Fibroblast of skin of back (primary cell): Measurements from ENCODE around the gene SLC4A1.

Experiments used
- DNase-seq: peaks from one replicate; pipeline ENCODE4 v3.0.0-alpha.2; 2013

Gene SLC4A1

DNA sequence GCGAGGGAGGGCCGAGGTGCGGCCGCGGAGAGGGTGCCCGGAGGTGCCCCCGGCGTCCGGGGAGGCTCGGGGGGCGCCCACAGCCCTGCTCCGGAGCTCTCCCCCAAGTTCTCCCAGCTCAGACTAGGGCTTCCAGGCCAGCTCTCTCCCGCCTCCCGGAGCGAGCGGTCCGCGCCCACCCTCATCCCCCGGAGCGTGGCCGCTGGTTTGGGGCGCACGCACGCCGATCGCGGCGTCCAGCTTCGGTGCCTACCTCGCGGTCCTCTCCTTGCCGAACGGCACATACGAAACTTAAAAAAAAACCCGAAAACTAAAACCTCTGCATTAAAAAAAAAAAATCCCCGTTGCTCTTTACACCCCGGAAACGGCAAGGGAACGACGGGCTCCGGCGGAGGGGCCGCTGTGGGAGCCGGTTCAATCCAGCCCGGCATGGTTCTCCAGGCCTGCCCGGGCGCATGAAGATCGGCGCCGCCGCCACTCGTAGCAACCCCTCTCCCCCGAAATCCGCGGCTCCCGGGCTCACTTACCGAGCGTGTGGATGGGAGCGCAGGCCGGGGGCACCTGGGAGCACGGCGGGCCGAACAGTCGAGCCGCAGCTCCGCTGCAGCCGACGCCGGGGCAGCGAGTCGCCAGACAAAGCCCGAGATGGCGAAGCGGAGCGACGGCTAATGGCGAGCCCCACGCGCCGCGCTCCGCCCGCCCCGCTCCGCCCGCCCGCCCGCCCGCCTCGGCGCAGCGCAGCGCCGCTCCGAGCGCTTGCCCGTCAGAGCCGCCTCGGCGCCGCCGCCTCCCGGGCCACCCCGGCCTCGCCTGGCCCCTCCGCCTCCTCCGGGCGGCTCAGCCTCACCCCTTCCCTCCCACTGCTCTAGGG is 47.5 kb downstream of the SLC4A1 start:
- DNase-seq, result peak; percentile 40

DNA sequence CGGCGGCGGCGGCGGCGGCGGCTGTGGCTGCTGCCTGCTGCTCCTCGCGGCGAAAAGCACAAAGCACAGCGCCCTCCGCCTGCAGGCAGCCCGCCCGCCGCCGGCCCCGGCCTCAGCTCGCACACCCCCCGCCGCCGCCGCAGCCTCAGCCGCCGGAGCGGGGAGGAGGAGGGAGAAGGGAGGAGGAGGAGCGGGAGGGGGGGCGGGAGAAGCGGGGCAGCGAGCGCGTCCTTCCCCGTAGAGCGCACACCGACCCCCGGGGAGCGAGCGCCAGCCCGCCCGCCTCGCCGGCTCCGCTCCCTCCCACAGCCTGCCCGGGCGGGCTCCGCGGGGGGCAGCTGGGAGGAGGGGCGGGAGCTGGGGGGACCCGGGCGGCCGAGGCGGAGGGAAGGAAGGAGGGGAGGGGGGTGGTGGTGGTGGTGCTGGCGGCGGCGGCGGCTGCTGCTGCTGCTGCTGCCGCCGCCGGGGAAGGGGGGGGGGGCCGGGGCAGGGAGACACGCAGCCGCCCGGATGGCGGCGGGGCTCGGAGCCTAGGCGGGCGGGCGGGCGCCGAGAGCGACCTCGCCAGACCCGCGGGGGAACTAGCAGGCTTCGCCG is 48.2 kb downstream of the SLC4A1 start, which contains the start of gene UBTF:
Gene UBTF, minus strand, starts transcription at position 60 of the 597 bp plus-strand sequence. CDS start 1,446 bp downstream, outside the sequence.
- peak; percentile 82 for DNase-seq

DNA sequence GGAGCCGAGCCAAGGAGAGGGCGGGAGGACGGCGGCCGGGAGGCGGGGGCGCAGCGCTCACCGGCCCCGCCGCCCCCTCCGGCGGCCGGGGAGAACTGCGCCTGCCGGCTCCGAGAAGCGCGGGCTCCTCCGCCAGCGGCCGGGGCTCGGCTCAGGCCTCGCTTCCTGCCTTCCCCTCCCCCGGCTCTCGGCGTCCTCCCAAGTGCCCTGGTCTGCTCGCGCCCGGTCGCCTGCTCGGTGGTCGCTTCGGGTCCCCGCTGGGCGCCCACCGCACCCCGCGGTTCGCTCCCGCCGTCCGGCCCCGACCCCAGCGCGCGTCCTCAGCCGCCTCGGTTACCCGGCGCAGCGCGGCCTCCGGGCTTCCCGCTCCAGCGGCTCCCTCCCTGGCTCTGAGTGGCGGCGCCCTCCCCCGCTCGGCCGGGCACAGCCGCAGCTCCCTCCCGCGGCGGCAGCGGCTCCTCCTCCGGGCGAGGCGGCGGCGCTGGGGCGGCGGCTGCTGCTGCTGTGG is 48.8 kb downstream of the SLC4A1 start:
- DNase-seq, result peak; percentile 73

DNA sequence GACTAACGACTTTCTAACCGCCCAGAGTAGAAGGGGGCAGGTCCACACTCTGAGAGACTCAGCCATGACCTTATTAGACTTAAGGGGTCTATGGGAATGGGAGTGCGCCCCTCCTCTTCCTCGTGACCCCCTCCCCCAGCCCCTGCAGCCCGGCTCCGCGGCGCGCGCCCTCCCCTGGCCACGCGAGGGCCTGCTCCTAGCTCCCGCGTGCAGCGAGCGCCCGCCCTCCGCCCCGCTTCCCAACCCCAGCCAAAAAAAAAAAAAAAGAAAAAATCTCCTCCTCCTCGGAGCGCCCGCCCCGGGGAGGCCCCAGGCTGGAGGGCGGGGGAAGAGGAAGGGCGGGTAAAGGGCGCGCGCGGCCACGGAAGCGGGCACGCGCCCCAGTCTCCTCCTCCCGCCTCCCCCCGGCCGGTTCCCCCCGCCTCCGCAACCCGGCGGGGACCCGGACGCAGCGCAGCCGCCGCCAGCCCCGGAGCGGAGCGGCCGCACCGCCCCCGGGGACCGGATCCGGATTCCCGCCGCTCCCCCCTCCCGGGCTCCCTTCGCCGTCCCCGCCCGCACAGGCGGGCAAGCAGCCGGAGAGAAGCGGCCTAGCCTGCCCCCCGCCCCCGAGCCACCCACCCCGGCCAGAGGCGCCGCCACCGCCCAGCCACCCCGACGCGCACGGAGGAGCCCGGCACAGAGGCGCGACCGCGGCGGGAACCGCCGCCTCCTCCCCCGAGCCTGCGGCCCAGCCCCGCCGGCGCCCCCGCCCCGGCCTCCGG is 49.4 kb downstream of the SLC4A1 start:
- DNase-seq, result peak; percentile 94

DNA sequence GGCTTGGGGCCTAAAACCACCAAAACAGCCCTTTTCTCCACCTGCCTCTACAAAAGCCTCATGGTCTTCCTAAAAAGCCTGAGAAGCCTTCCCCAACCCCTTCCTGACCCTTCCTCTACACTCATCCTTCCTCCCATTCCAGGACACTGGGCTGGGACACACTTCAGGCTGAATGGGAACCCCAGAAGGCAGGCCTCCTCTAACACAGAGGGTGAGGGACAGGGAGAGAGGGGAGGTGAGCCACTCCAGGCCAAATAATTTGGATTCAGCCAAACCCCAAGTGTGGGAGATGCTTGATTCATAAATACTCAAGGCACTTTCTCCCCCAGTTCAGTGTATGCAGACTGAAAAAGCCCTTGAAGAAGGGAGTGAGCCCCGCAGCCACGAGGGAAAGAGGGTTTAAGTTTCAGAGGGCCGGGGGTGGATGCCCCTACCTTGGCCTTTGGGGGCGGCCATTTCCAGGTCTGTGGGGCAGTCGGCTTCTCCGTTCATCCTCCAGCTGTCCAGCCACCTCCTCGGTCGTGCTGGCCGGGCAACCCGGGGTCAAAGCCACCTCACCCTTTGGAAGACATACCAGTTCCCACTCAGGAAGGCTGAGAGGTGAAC is 50.1 kb downstream of the SLC4A1 start:
- no peak for DNase-seq

DNA sequence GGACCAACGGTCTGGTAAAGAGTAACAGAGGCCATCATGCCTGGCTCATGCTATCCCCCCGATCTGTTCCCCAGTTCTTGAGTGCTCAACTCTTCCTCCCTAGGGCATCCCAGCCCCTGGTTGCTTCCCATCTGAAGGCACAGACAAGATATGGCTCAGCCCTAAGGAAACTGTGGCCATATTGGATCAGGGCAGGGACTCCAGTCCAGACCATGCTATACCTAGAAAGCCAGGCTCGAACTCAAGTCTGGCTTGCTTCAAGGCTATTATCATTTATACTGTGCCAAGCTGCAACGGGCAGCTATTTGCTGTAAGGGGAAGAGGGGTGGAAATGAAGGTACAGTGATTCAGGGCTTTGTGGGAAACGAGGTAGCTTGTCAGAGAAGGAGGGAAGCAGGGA is 51.2 kb downstream of the SLC4A1 start:
- no peak for DNase-seq

DNA sequence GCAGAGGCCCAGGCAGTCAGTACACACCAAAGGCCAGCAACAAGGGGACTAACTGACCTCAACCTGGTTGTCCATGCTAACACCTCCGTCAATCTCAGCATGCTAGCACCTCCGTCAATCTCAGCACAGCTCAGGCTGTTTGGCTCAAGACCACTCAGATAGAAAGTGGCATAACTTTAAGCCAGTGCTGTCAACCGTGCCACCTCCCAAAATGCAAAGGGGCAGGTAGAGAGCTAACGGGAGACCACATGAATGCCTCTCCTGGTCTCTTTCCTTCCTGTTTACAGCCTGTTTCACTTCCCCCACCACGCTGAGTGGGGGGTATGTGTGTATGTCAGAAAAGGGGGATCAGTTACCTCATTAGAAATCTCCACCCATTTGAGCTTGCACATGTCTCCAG is 51.8 kb downstream of the SLC4A1 start:
- DNase-seq, result no peak

DNA sequence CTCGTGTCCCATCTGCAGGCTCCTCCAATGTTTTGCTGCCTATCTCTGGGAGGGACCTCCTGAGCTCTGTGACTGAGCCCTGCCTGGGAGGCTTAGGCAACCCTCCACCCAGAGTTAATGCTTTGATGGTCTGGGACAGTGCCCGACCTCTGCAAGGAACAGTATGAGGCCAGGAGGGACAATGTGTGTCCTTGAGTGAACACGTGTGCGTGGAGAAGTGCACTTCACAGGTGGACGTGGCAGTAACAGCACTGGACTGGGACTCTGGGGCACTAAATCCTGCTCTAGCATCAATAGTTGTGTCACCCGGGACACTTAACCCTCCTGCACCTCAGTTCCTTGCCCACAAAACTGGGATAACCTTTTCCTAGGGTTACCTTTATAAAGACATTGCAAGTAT is 53.0 kb downstream of the SLC4A1 start:
- DNase-seq, result no peak

DNA sequence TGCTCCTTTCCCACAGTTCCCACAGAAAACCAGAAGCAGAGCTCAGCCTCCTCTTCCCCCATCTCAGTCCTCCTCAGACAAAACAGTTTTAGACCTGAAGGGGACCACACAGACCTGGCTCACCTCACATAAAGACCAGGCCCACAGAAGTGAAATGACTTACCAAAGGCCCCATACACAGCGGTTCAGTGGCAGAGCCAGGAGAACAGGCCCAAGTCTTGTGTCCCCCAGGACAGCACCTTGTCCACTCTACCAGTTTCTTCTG is 53.8 kb downstream of the SLC4A1 start:
- DNase-seq, result no peak

DNA sequence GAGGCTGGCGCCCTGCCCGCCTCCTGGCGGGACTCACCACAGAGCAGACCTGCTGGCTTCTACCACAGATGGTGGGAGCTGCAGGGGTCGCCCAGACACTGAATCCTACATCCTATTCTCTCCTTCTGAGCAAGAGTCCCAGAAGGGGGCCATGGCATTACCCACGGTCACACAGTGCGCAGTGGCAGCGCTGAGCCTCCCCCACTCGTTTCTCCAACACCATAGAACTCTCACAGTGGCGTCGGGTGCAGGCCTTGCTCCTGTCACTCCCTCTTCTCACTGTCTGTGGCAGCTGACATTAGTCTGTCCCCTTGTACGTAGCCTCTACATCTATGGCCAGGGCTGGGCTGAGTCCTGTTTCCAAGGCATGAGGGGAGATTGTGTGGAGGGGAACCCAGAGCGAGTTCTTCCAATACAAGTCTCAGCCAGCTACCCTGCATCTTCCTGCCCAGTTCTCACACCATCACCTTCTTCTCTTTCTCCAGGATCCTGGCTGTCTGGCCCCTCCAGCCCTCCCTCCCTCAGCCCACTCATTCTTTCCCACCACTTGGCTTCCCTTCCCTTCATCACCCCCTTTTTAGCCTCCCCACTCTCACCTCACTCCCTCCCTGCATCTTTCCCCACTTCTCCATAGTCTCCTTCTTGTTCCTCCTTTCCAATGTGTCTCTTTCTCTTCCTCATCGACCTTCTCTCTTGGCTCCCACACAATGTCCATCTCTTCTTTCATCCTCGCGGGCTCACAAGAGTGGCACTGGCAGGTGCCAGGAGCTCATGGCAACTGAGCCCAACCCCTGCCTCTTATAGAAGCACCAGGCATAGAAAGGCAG is 54.3 kb downstream of the SLC4A1 start:
- DNase-seq, result no peak

DNA sequence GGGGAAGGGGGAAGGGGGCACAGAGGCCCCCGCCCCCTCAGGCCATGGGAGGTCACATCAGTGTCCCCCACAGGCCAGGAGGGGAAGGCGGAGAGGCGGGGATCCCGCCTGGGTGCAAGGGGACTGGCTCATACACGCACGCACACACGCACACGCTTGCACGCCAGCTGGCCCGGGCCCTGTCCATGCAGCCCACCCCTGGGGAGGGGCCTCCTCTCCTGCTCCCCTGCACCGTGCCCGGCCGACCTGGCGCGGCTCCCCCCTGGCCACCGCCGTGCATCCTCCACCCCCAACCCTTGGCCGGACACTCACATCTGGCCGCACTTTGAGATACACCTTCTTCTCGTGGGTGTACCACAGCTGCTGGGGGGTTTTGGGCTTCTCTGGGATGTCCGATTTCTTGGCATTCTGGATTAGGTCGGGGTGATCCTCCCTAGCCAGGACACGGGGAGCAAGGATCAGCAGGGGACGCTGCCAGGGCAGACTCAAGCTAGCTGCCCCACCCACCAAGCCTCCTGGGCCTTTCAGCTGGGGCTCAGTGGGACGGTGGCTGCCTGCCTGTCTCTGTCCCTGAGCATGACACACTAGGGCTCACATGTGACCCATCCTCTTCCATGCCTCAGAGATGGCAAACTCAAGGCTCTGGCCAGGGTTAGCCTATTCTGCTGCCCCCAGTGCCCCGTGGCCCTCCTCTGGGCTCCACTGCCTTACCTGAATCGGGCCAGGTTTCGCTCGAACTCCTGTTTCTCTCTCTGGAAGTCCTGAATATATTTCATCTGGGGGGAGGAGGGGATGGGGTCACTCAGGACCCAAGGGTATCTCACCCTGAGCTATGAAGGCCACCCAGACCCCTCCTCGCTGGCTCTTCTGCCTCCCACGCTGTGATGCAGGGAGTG is 55.2 kb downstream of the SLC4A1 start:
- no peak for DNase-seq

DNA sequence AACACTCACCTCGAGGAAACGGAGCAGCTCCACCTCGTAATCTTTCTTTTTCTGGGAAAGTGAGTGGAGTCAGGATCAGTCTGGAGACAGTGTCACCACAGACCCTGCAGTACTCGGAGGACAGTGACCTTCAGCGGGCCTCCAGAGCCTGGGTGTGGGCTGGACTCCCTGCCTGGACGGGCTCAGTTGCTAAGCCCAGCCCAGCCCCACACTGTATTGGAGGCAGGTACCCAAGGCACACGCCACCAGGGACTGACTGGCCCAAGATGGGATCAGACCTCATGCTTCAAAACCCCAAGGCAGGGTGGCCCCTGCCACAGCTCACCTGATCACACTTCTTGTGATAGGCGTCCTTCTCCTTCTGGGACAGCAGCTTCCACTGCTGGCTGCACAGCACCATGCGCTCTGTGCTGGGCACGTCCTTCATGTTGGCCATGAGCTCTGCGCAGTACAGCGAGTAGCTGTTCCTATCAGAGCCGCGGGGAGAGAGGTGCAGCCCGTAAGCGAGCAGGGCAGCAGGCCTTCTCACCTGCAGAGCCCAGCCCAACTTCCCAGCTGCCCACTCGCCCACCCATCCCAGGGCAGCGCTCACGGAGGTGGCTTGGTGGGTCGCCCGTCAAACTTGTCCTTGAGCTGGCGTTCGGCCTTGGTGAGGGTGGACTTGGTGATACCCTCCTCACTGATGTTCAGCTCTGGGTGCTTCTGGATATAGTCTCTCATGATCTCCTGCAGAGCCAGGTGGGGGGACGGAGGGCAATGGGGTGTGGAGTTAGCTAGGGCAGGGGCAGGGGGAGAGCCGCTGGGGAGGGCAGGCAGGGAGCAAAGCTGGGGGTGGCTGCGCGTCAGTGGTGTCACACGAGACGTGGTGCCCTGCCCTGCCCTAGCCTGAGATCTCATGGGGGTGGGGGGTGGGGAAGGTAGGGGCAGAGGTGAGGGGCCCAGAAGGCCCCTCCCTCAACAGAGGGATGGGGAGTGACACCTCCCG is 56.4 kb downstream of the SLC4A1 start:
- DNase-seq, result no peak

DNA sequence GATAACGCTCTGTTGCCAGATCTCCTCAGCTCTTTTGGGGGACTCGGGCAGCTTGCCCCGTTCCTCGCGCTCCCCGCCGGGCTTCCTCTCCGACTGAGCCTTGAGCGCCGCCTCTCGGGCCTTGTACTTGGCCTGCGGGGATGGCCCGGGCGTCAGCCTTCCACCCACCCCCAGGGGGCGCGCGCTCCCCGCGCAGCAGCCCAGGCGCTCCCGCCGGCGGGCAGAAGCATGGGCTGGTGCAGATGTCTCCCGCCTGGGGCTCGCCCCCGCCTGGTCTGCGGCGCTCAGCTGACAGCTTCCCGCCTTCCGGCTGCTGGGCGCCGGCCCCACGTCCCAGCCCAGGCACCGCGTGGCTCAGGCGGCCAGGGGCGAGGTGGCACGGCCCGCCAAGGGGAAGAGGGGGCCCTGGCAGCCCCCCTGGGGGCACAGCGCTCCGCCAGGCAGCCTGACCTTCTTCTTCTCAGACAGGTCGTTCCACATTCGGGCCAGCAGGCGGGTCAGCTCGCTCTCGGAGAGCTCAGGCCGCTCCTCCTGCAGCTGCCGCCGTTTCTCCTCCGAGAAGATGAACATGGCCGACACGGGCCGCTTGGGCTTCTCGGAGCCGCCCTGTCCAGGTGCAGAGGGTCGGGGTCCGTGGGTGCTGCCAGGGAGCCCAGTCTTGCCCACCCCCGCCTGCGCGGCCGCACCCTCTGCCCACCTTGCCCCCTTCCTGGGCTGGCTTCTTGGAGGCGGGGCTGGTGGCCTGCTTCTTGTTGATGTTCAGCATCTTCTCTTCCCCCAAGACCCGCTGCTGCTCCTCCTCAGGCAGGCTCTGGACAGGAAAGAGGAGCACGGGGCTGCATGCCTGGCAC is 57.4 kb downstream of the SLC4A1 start:
- DNase-seq, result peak; percentile 85

DNA sequence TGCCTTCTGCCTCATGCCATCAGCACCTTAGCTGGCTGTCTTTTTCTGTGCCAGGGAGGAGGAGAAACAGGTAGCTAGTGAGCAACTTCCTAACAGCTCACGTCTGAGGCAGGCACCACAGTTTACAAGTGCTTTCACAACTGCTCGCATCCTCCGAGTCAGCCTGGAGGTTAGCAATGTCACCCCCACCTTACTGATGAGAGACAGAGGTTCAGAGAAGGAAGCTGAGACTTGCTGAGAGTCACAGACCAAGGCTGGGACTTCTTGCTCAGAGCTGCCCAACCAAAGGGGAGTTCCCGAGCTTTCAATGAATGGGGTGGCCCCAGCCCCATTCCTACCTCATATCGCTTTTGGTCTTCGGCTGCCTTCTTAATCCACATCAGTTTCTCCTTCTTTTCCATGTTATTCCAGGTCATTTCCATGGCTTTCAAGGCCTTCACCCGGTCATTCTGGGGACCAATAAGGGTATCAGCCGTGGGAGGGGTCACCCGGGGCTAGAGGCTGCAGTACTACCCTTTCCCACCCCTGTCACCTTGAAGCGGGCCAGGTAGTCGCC is 58.1 kb downstream of the SLC4A1 start:
- no peak for DNase-seq

DNA sequence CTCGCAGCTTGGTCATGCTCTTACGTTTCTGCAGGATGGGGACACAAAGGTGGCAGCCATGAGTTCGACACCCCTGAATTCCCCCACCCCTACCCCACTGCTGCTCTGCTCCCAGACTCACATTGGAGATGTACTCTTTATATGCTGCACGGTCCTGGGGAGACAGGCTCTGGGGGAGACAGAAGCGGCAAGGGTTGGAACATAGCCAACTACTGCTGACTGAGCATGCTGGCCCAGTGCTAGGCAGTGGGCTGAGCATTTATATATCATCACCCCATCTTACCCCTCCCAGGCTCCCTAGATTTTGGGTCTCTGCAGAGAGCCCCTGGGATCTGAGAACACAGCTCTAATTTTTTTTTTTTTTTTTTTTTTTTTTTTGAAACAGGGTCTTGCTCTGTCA is 60.2 kb downstream of the SLC4A1 start:
- DNase-seq, result no peak

DNA sequence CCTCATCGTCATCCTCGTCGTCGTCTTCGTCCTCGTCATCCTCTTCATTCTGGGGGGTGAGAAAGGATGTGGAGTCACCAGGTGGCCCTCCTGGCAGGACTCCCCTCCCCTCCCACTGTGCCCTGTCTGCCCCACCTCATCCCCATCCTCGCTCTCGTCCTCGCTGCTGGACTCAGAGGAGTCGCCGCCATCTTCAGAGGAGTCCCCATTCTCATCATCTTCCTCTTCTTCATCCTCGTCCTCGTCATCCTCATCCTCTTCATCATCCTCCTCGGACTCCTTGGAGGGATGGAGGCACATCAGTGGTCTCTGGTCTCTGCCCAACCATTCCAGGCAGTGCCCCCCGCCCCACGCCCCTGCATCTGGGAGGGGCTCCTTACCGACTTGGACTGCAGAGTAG is 60.6 kb downstream of the SLC4A1 start:
- no peak for DNase-seq

DNA sequence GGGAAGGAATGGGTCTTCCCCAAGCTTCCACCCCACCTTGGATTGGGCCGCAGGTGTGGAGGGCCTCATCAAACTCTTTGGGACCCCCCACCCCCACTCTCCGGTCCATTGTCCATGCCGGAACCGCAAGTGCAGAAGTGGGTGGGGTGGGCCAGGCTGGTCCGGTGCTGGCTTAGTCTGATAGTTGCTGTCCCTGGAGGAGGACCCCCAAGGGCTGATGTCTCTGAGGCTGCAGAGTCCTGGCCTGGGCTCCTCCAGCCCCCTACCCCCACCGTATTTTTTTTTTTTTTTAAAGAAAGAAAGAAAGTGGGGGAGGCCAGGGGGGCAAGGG is 61.1 kb downstream of the SLC4A1 start:
- DNase-seq, result no peak
